ENCODE measurements around the gene RAB5B.

- TF ChIP-seq POLR2AphosphoS5 (IDR thresholded peaks at IDR 0.05; ENCODE audit: borderline replicate concordance, low read depth, low read length) = no peak
- no peak for TF ChIP-seq EZH2 (IDR thresholded peaks at IDR 0.05)
- no peak for TF ChIP-seq FOXP2 (optimal IDR thresholded peaks at IDR 0.05; ENCODE audit: control extremely low read depth, extremely low read length, insufficient read depth)
Measured at GRCh38 chr12:55937981-55938380, 35.9 kb upstream of the RAB5B start.
